HG03354 (cell line): ENCODE results near the gene HOXD9.

Experiments
- ATAC-seq: cut with Tn5 transposase; IDR thresholded peaks from one replicate; pipeline ENCODE4 v1.9.1; 2021; ENCODE audit warnings: mild to moderate bottlenecking; ENCODE audit not compliant: unreplicated experiment, poor library complexity, severe bottlenecking

HOXD9 gene

DNA sequence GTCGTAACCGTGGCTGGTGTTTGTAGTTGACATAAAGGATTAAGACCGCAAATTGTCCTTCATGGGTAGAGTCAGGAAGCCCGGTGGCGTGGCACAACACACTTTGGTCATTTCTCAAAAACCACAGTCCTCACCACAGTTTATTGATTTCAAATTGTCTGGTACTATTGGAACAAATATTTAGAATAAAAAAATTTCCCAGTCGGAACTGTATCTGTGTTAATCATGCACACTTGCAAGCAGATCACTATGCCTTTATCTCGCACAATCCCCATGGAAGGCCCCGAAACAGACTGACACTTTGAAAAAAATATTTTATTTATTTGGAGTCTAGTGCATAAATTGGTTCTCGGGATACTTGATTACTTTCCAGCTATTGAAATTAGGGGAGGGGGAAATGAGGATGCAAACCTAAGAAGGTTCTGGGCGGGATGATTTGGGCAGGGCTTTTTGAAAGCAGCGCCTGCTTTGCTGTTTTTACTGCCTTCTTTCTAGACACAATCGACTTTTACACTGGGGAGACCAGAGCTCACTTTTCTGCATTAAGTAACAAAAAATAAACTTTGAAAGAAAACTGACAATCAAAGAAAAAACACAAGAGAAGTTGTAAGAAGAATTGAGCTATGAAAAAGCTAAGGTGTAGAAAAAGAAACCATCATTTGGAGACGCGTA, 50.5 kb downstream of the HOXD9 start:
- no peak for ATAC-seq

DNA sequence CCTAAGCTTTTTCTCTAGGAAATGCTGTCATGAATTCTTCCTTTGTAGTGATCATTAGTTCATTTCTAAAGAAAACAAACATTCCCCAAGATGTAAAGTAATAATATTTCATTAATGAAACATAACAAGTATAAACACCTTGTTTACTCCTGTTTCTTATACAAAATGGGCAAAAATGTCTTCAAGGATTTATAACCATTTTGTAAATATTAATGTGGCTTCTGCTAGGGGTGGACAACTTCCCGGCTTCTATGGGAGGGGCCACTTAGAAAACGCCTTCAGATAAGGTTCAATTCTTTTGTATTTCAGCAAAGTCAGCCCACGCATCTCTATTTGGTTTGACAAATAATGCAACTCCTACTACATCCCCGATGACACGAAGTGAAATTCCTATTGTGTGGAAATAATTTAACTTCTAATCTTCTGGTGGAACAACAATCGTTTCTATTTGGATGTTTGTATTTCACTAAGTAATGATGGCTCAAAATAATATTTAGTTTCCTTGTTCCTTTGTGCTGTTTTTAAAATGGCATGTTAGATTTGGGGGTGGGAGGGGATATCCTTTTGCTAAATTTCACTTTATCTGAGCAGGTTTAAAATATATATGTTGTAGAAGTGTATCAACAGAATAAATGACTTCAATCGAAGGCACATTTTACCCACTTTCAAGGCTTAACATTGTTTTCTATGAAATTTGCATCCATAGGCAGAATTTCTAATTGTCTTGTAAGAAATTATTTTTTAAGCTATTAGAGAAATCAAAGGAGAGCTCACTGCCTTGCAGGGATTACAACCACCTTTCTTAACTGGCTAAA, 51.3 kb downstream of the HOXD9 start:
- no peak for ATAC-seq

DNA sequence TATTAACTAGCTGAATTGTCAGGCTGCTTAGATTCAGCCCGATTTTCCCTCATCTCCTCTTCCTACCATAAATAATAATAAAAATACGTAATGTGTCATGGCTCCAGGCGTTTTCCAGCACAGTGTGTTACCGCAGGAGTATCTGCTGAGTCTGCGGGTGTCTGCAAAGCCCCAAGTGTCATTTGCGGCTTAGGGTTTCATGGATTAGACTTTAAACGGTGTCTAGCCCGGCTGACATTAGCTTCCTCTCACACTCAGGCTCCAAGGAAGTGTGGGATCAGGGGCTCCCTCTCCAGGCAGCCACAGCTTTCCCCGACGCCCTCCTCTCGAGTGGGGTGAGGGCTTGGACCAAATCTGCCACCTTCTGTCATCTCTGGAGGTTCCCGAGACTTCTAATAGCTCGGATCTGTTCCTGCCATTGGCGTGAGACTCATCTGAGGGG, 51.9 kb downstream of the HOXD9 start:
- ATAC-seq, result no peak
